Measurements from ENCODE around the gene METAP1D.

DNA sequence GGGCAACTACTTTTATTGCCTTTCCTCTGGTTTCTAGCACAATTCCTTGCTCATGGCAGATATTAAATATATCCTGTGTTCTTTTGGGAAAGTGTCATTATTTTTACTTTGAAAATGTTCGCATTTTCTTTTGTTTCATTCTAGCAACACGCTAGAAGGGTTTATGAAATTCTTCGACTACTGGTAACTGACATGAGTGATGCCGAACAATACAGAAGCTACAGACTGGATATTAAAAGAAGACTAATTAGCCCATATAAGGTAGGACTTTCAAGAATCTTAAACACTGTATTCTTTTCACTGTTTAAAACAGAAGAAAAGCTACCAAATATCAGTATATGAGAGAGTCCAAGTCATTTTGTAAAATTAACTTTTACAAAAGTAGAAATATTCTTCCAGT lies 20.6 kb upstream of the METAP1D start:
- TF ChIP-seq, protein P1, sequence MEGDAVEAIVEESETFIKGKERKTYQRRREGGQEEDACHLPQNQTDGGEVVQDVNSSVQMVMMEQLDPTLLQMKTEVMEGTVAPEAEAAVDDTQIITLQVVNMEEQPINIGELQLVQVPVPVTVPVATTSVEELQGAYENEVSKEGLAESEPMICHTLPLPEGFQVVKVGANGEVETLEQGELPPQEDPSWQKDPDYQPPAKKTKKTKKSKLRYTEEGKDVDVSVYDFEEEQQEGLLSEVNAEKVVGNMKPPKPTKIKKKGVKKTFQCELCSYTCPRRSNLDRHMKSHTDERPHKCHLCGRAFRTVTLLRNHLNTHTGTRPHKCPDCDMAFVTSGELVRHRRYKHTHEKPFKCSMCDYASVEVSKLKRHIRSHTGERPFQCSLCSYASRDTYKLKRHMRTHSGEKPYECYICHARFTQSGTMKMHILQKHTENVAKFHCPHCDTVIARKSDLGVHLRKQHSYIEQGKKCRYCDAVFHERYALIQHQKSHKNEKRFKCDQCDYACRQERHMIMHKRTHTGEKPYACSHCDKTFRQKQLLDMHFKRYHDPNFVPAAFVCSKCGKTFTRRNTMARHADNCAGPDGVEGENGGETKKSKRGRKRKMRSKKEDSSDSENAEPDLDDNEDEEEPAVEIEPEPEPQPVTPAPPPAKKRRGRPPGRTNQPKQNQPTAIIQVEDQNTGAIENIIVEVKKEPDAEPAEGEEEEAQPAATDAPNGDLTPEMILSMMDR (IDR thresholded peaks at IDR 0.05; ENCODE audit: insufficient read depth, low read length): no peak
- no peak for TF ChIP-seq GABPA (IDR thresholded peaks at IDR 0.05; ENCODE audit: low read depth)

Measured in HL-60 (cell line).